ENCODE measurements around the gene EXOC4.

Gene EXOC4

GRCh38 chr7:133808493-133808866 is 555.6 kb downstream of the EXOC4 start:
- no peak for DNase-seq

- DNase-seq = no peak
These were observed 560.0 kb downstream of the EXOC4 start for GRCh38 chr7:133812877-133813276.

DNA sequence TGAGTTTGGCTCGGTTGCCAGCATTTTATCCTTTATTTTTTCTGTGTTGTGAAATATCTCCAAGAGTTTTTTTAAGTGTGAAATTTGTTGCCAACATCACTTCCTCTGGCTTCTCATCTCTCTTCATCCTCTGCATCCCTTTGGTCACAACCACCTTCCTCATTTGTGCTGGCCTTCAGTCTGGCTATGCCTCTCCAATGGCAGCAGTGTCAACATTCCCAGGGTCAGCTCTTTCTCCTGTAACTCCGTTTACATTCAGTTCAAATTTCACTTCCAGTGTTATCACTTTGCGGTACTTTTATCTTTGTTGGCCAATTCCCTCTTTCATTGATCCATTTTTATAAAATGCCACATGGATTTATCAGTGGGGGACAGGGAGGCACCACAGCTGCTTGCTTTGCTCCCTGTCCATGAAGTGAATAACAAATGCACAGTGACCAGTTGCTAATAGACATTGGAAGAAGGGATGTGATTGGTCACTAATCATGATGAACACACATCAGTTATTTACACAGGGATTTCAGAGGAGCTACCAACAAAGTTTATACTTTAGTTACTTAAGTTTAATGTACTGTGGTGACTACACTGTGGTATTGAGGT is 562.8 kb downstream of the EXOC4 start:
- no peak for DNase-seq

DNA sequence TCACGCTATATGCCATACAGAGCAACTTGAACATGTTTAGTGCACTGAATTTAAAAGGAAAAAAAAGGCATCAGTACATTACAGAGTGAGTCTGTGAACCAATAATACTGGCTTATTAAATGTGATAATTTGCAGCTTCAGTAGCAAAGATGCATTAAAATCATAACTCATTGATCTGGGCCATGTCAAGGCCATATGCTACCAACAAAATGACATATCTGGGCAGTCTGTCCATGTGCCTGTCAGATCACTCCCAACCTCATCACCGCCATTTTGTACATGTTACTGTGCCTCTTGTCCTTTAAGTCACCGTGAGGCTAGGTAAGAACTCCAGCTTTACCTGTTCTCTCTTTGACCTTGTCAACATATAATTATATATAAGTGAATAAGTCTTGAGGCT is 566.8 kb downstream of the EXOC4 start:
- DNase-seq = no peak

- DNase-seq = no peak
These were observed 567.7 kb downstream of the EXOC4 start for GRCh38 chr7:133820584-133820983.

GRCh38 chr7:133821171-133821570 is 568.3 kb downstream of the EXOC4 start:
- no peak for DNase-seq

- DNase-seq = no peak
These were observed 569.2 kb downstream of the EXOC4 start for GRCh38 chr7:133822001-133822641.

DNA sequence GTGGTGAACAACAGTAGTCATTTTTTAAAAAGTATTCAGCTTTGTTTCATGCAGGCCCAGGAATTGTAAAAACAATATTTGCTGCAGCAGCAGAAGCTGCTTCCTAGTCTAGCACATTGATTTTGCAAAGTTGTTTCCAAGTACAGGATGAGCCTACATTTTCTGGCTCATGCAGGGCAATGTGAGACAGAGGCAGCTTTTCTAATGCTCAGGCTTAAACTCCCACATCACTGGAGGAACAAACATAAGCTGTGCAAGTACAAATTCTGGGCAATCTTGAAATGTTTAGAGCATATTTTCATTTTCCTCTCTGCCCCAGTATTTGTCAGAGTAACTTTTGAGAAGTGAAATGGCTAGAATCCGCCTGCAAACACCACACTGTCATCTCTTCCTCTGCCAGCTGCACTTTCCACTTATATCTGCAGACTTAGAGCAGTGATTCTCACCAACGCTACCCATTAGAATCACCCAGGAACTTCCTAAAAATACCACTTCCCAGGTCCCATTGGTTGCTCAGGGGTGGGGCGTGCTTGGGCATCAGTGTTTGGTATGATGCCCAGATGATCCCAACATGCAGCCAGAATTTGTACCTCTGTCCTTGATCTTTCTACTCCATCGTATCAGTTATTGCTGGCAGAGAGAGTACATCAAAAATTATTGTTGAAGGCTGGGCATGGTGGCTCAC is 570.1 kb downstream of the EXOC4 start:
- no peak for DNase-seq

GRCh38 chr7:133824132-133824531 is 571.3 kb downstream of the EXOC4 start:
- DNase-seq = no peak

GRCh38 chr7:133827707-133828623 is 575.1 kb downstream of the EXOC4 start:
- no peak for DNase-seq

DNA sequence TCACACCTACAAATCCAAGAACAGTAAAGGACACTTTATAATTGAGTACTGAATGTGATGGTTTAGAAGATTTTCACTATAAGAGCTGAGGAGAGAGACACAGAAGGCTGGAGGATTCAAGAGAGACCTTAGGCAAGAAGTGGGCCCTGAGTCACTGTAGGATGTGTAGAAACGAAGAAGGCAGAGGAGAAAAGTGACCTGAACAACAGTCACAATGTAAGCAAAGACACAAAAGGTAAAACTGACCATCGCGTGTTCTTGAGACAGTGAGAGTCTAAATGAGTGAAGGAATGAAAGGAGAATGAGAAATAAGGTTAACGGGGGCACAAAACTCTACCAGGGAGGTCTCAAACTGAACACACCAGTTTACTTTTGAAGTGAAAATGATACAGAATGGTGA is 576.0 kb downstream of the EXOC4 start:
- no peak for DNase-seq

GRCh38 chr7:133829336-133829897 is 576.5 kb downstream of the EXOC4 start:
- no peak for DNase-seq

GRCh38 chr7:133830081-133830480 is 577.2 kb downstream of the EXOC4 start:
- no peak for DNase-seq

DNA sequence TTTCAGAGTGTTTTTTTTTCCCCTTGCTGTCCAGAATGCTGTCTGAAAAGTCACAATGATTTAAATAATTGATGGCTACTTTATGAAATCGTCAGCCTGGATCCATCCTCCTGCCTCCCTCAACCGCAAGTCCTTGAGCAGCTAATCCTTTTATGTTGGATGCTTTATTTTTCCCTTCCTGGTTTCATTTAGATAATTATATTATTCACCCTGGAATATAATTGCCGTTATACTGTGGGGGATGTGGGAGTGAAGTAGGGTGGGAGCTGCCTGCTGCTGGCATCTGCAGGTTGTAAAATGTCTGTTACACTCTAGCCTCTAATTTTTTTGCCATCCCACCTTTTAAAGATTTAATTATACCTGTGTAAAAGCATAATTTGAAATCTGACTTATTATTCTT is 583.8 kb downstream of the EXOC4 start:
- DNase-seq = no peak

DNA sequence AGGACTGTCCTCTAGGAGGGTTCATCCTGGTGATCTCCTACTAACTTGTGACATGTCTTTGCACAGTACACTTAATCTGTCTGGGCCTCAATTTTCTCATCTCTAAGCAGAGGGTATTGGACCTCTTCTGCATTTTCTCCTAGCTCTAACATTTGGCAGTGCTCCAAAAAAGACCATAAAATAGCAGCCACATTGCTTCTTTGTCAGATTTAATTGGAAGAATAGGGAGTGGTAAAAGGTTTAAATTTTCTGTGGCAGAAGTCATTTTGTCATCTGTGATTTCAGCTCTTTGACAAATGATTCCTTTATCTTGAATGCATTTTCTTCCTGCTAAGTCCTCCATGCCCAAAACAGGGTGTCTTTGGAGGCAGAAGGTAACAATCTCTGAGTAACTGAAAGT is 584.3 kb downstream of the EXOC4 start:
- no peak for DNase-seq

- no peak for DNase-seq
These were observed 586.2 kb downstream of the EXOC4 start for GRCh38 chr7:133839121-133839520.

DNA sequence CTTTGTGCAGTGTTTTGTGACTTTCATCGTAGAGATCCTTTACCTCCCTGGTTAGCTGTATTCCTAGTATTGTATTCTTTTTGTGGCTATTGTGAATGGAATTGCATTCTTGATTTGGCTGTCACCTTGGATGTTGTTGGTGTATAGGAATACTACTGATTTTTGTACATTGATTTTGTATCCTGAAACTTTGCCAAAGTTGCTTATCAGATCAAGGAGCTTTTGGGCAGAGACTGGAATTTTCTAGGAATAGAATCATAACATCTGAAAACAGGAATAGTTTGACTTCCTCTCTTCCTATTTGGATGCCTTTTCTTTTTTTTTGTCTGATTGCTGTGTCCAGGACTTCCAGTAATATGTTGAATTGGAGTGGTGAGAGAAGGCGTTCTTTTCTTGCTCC is 590.5 kb downstream of the EXOC4 start:
- DNase-seq = no peak

DNA sequence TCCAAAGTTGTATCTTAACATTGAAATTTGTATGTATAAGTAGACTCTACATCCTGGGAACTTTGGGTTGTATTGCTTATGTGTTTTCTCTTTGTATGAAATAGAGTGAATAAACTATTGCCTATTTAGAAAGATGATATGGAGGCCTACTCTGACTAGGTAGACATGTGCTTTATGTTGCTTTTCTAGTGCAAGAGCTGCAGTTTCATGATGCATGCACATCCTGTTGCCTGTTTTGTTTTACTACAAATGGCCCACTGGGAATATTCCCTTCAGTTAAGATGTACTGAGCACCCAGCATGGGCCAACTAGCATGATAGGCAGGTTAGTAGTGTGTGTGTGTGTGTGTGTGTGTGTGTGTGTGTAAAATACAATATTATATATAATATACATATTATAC is 592.1 kb downstream of the EXOC4 start:
- no peak for DNase-seq

- no peak for DNase-seq
These were observed 593.5 kb downstream of the EXOC4 start for GRCh38 chr7:133846203-133846945.

- DNase-seq = no peak
These were observed 597.8 kb downstream of the EXOC4 start for GRCh38 chr7:133850497-133851280.

DNA sequence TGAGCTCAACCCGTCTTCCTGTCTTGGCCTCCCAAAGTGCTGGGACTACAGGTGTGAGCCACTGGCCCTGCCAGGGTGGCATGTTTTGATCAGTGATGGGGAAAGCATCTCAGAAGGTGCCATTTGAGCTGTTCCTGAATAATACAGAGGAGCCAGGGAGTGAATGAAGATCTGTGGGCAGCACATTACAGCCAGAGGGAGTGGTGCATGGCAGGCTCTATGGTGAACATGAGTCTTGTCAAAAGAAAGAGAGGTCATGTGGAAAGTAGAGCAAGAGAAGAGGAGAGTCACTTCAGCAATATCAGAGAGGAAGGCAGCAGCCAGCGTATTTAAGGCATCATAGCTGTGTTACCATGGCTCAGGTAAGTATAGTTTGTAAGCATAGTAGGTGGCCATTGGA is 598.5 kb downstream of the EXOC4 start:
- no peak for DNase-seq

Measured in activated CD8-positive, alpha-beta memory T cell treated with anti-CD3 and anti-CD28 coated beads for 24 hours (primary cell).